Measurements from ENCODE around the gene FECH.
"Not testable (repeated sequence)": the region's sequence is repeated elsewhere in the genome, so short reads cannot be mapped to it uniquely, and the experiment has no call there.

The FECH gene

GRCh38 chr18:57527556-57528229 is 58.8 kb downstream of the FECH start:
- DNase-seq, result no peak

- DNase-seq, result no peak
Measured at GRCh38 chr18:57523171-57523956, 63.1 kb downstream of the FECH start.

- not testable (repeated sequence) for DNase-seq
Measured at GRCh38 chr18:57522348-57522747, 64.2 kb downstream of the FECH start.

GRCh38 chr18:57519668-57520424 is 66.7 kb downstream of the FECH start:
- DNase-seq, result no peak

- DNase-seq, result no peak
Measured at GRCh38 chr18:57518533-57518932, 68.0 kb downstream of the FECH start.

GRCh38 chr18:57516056-57516455 is 70.4 kb downstream of the FECH start:
- DNase-seq, result no peak

DNA sequence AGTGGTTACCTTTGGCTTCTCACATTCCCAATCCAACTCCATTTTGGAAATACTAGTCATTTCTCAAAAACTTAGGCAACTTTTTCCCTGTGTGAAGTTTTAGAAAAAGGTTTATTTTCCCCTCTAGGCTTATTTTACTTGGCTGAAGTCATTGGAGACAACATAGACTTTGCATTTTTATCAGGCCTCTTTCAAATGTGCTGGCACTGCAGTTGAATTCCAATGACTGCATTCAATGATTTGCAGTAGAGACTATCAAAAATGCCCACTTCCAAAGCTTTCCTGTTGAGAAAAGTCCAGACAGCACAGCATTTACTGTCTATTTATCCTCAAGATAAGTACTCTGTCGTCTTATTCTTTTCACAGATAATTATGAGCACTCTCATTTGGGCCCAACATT is 81.3 kb downstream of the FECH start:
- no peak for DNase-seq

- DNase-seq, result no peak
Measured at GRCh38 chr18:57502624-57503023, 83.9 kb downstream of the FECH start.

- no peak for DNase-seq
Measured at GRCh38 chr18:57498682-57499256, 87.7 kb downstream of the FECH start.

Measured in activated CD4-positive, alpha-beta T cell treated with anti-CD3 and anti-CD28 coated beads, Interleukin-2, Interleukin-6, amounts not matched to agents 100 ng/mL and 50 ng/mL, durations not matched to agents 16 hours and 8 hours (primary cell).